Upper lobe of left lung (tissue), 6 donors: ENCODE results near the gene ADAMTS17. TPM values are rescaled to one million over a fixed set of nuclear protein-coding genes. Genes with fewer than 3 reads are reported as not detected.

Experiments used
- ATAC-seq, 2 donors: fragments of 200-7000 bp; cut with Tn5 transposase; one replicate each; pipeline ENCODE4 v1.9.1; 2022; ENCODE audit warnings: mild to moderate bottlenecking in 2 of 2, moderate library complexity in 2 of 2; ENCODE audit not compliant: low FRiP score in 2 of 2
- DNase-seq, 2 donors: peaks; one replicate each; pipeline ENCODE4 v3.0.0-alpha.2; 2019 to 2020
- H3K27ac ChIP-seq, 4 donors: fragments of 200-600 bp; sonication (generic); one replicate each; pipeline ENCODE4 v1.5.1; 2016 to 2019
- H3K27me3 ChIP-seq, 4 donors: fragments of 200-600 bp; sonication (generic); one replicate each; pipeline ENCODE4 v1.5.1; 2017 to 2019
- H3K36me3 ChIP-seq, 4 donors: fragments of 200-600 bp; sonication (generic); one replicate each; pipeline ENCODE4 v1.5.1; 2016 to 2019
- H3K4me1 ChIP-seq, 4 donors: fragments of 200-600 bp; sonication (generic); one replicate each; pipeline ENCODE4 v1.5.1; 2018 to 2019
- H3K4me3 ChIP-seq, 4 donors: fragments of 200-600 bp; sonication (generic); one replicate each; pipeline ENCODE4 v1.5.1; 2017 to 2019; ENCODE audit warnings: mild to moderate bottlenecking in 2 of 4, moderate library complexity in 1 of 4
- H3K9me3 ChIP-seq, 4 donors: fragments of 200-600 bp; sonication (generic); one replicate each; pipeline ENCODE4 v1.5.1; 2018 to 2019
- CTCF ChIP-seq, 6 experiments: fragments of 450-650 bp in 4 of 6; fragments of 200-600 bp in 2 of 6; sonication (generic) in 2 of 6; IDR thresholded peaks; one replicate each; pipeline ENCODE4 v1.5.1; 2016 to 2019; ENCODE audit warnings: antibody characterized with exemption in 6 of 6
- EP300 ChIP-seq, 4 donors: sonication (generic); formaldehyde crosslinking; IDR thresholded peaks; one replicate each; pipeline ENCODE4 v1.5.1; 2017; ENCODE audit warnings: antibody characterized with exemption in 4 of 4, control low read depth in 2 of 4
- POLR2A ChIP-seq, 4 donors: fragments of 450-650 bp; IDR thresholded peaks; one replicate each; pipeline ENCODE4 v1.5.1; 2016 to 2017; ENCODE audit warnings: antibody characterized with exemption in 4 of 4, mild to moderate bottlenecking in 2 of 4
- POLR2AphosphoS5 ChIP-seq, 2 donors: sonication (generic); formaldehyde crosslinking; IDR thresholded peaks; one replicate each; pipeline ENCODE4 v1.5.1; 2017; ENCODE audit warnings: antibody characterized with exemption in 2 of 2
- WGBS, 2 donors: methylation state at CpG; one replicate each; pipeline ENCODE4 v1.1.5; 2017 to 2018; 5-methylcytosine and 5-hydroxymethylcytosine counted together
- total RNA-seq, 6 donors: library from RNA; depleted of rRNA in 4 of 6; stranded (reverse); fragments of >200 nt in 4 of 6; gene quantifications; one replicate each; pipeline versions ENCODE4 v1.1.0 to v1.2.1, GENCODE V29; 2016 to 2021
- donor health status: DM: no; HTN: no; CAD: no; lungs with moderate emphysema.
- donor health status: DM: no; HTN: yes; CAD: no; lungs with severe emphysema.

The ADAMTS17 gene
- total RNA-seq, 6 donors from 2014 or later: 3.2 to 11.5 (median 5.7) TPM

- no peaks in the 10 kb centered on the region for H3K36me3 ChIP-seq
- H3K4me3 ChIP-seq: no peak overlapping the region
- H3K4me1 ChIP-seq: no peaks in the 10 kb centered on the region
- ATAC-seq (no peak), DNase-seq (no peak)
- 80 to 89% methylated on average over 1 to 2 of the region's 2 CpGs for WGBS, 2 donors
- no peaks in the 10 kb centered on the region for H3K27me3 ChIP-seq
- H3K9me3 ChIP-seq: no peaks in the 10 kb centered on the region
- TF ChIP-seq EP300 (IDR thresholded peaks at IDR 0.05) (no peak), POLR2AphosphoS5 (IDR thresholded peaks at IDR 0.05) (no peak), CTCF (IDR thresholded peaks at IDR 0.05) (no peak), POLR2A (IDR thresholded peaks at IDR 0.05) (no peak)
- no peak overlapping the region for H3K27ac ChIP-seq
Measured at GRCh38 chr15:100265641-100266035, 76.1 kb downstream of the ADAMTS17 start.

GRCh38 chr15:100264994-100265640 is 76.7 kb downstream of the ADAMTS17 start:
- no peak overlapping the region for H3K27ac ChIP-seq

GRCh38 chr15:100263721-100264455 is 77.9 kb downstream of the ADAMTS17 start:
- Histone ChIP-seq H3K27ac (no peak overlapping the region), H3K9me3 (no peaks in the 10 kb centered on the region), H3K36me3 (no peaks in the 10 kb centered on the region), H3K27me3 (no peaks in the 10 kb centered on the region), H3K4me1 (no peaks in the 10 kb centered on the region), H3K4me3 (no peak overlapping the region)
- WGBS, 2 donors: 80 to 85% methylated on average over 14 of the region's 14 CpGs
- no peak for TF ChIP-seq EP300 (IDR thresholded peaks at IDR 0.05)
- TF ChIP-seq POLR2AphosphoS5 (IDR thresholded peaks at IDR 0.05): no peak
- TF ChIP-seq CTCF (IDR thresholded peaks at IDR 0.05): no peak
- TF ChIP-seq POLR2A (IDR thresholded peaks at IDR 0.05): no peak
- DNase-seq (no peak), ATAC-seq (no peak)

More at GRCh38 chr15:100264994-100265640, 76.7 kb downstream of the ADAMTS17 start:
- WGBS, 2 donors: 80 to 81% methylated on average over 19 to 21 of the region's 21 CpGs
- peak; percentile 28 to 50 for ATAC-seq
- H3K4me3 ChIP-seq: no peak overlapping the region
- no peaks in the 10 kb centered on the region for H3K27me3 ChIP-seq
- no peak for TF ChIP-seq CTCF (IDR thresholded peaks at IDR 0.05)
- TF ChIP-seq EP300 (IDR thresholded peaks at IDR 0.05): no peak
- TF ChIP-seq POLR2A (IDR thresholded peaks at IDR 0.05): no peak
- no peak for TF ChIP-seq POLR2AphosphoS5 (IDR thresholded peaks at IDR 0.05)
- DNase-seq: peak in 1 of 2 donors; percentile 52
- H3K4me1 ChIP-seq: no peaks in the 10 kb centered on the region
- no peaks in the 10 kb centered on the region for H3K9me3 ChIP-seq
- H3K36me3 ChIP-seq: no peaks in the 10 kb centered on the region

- ATAC-seq (no peak), DNase-seq (no peak)
- TF ChIP-seq POLR2A (IDR thresholded peaks at IDR 0.05) (no peak), EP300 (IDR thresholded peaks at IDR 0.05) (no peak), CTCF (IDR thresholded peaks at IDR 0.05) (no peak), POLR2AphosphoS5 (IDR thresholded peaks at IDR 0.05) (no peak)
- 81 to 87% methylated on average over 5 of the region's 5 CpGs for WGBS, 2 donors
- Histone ChIP-seq H3K4me1 (no peaks in the 10 kb centered on the region), H3K27me3 (no peaks in the 10 kb centered on the region), H3K36me3 (no peaks in the 10 kb centered on the region), H3K27ac (no peak overlapping the region), H3K4me3 (no peak overlapping the region), H3K9me3 (no peaks in the 10 kb centered on the region)
Measured at GRCh38 chr15:100263031-100263430, 78.7 kb downstream of the ADAMTS17 start.
